Measurements from ENCODE around the gene INO80D.
"Not testable (repeated sequence)": the region's sequence is repeated elsewhere in the genome, so short reads cannot be mapped to it uniquely, and the experiment has no call there.

The INO80D gene, protein sequence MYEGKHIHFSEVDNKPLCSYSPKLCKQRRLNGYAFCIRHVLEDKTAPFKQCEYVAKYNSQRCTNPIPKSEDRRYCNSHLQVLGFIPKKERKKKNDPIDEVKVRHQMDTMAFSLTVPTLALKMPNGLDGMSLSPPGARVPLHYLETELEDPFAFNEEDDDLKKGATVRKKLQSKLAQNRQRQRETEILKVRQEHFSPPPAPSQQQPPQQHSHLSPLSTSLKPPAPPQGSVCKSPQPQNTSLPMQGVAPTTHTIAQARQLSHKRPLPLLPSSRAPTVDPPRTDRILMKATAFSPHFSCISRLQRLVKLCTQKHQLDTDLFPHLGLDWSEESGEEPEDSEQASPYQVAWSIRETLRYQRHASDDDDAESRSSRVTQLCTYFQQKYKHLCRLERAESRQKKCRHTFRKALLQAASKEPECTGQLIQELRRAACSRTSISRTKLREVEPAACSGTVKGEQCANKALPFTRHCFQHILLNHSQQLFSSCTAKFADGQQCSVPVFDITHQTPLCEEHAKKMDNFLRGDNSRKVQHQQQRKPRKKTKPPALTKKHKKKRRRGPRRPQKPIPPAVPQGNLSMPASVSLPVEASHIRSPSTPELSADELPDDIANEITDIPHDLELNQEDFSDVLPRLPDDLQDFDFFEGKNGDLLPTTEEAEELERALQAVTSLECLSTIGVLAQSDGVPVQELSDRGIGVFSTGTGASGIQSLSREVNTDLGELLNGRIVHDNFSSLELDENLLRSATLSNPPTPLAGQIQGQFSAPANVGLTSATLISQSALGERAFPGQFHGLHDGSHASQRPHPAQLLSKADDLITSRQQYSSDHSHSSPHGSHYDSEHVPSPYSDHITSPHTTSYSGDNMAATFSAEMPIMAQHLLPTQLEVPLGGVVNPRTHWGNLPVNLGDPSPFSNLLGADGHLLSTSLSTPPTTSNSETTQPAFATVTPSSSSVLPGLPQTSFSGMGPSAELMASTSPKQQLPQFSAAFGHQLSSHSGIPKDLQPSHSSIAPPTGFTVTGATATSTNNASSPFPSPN

DNA sequence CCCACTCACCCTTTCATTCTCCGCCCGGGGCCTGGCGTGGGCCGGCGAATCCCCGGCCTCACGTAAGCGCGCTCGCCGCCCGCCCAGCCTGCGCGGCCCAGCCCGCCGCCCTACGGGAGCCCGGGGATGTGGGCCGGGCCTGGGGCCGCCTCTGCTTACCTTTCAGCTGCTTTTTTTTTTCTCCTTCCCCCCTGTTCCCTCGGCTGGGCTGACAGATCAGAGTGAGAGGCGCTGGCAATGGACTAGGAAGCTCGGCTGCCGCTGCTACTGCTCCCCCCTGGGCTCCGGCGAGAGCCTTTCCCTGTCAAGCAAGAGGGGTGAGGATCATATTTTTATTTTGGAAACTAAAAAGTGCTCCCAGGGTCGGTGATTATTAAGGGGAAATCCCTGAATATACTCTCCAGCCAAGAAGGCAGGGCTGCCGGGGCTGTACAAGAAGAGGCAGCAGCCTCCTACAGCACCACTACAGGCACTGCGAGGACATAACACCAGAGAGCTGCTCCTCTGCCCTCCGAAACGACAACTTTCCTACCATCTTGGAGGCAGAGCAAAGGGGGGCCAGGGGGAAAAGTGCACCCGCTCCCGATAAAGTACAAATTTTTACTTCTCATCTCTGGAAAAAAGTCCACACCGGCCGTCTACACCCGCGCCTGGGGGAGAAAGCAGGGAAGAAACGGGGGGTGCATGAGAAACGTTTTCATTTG is at the start of gene INO80D:
TSS of gene INO80D (minus strand) at position 433 of the 704 bp plus-strand sequence. CDS start 23,158 bp downstream, outside the sequence.
- peak; percentile 94 for DNase-seq

DNA sequence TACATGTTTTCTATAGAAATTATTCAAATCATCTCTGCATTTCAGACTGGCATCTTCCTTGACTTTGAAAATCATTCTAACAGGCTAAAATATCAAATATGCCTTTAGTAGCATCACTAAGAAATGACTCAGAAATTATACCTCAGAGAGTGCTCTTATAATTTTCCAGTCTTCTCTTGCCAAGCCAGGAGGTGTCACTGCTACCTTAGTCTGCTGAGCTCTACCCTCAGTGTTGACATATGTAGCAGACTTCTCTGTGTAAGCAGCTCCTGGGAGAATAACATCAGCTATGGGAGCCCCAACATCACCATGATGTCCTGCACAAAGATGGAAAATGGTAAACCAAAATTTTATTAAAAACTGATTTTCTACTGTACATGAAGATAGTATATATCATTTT is 41.7 kb upstream of the INO80D start:
- no peak for DNase-seq

DNA sequence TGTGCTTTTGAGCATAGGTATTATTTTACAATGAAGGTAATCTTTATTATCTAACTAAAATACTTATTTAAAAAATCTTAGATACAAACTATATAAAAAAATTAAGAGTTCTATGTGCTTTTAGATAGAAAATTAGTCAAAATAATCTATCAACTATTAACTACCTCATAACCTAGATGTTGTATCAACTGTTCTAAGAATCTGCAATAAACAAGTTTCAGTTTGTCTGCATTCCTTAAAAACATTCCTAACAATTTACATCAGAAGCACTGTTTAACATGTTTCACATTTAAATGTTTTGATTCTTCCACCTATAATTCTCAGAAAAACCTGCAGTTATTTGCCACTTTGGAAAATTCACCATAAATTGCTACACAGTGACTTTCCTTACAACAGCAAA is 39.9 kb upstream of the INO80D start:
- no peak for DNase-seq

DNA sequence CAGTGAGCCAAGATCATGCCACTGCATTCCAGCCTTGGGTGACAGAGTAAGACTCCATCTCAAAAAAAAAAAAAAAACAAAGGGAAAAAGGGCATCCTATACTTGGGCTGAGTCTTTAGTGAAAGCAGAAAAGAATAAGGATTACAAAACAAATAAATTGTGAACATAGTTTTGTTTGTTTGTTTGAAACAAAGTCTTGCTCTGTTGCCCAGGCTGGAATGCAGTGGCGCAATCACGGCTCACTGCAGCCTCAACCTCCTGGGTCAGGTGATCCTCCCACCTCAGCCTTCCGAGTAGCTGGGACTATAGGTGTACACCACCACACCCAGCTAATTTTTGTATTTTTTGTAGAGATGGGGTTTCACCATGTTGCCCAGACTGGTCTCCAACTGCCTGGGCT is 36.6 kb upstream of the INO80D start:
- DNase-seq = not testable (repeated sequence)

DNA sequence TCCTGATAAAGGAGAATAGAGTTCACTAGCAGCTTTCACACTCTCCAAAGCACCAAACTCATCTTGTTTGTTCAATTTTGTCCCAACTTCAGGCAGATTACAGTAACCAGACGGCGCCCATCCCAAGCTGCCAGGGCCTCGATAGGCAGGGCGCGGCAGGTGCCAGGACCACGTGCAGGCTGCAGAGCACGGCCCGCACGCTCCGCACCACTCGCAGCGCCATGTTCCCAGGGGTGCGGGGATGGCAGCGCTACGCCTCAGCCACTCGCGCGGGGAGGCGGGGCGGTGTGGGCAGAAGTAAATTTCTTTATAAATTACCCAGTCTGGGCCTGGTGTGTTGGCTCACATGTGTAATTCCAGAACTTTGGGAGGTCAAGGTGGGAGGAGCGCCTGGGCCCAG is 30.3 kb upstream of the INO80D start:
- DNase-seq = no peak

DNA sequence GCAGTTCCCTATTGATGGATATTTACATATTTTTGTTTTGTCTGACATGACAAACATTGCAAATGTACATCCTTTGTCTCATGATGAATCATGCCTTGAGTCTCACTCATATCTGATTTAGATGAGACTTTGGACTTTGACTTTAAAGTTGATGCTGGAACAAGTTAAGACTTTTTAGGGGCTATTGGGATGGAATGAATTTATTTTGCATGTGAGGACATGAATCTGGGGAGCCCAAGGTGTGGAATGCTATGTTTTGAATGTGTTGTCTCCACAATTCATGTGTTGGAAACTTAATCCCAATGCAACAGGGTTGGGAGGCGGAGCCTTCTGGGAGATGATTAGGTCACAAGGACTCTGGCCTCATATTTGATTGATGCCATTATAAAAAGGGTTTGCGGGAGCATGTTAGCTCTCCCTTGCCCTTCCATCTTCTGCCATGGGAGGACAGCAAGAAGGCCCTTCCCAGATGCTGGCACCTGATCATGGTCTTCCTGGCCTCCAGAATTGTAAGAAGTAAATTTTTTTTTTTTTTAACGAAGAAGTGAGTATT is 29.1 kb upstream of the INO80D start:
- no peak for DNase-seq

DNA sequence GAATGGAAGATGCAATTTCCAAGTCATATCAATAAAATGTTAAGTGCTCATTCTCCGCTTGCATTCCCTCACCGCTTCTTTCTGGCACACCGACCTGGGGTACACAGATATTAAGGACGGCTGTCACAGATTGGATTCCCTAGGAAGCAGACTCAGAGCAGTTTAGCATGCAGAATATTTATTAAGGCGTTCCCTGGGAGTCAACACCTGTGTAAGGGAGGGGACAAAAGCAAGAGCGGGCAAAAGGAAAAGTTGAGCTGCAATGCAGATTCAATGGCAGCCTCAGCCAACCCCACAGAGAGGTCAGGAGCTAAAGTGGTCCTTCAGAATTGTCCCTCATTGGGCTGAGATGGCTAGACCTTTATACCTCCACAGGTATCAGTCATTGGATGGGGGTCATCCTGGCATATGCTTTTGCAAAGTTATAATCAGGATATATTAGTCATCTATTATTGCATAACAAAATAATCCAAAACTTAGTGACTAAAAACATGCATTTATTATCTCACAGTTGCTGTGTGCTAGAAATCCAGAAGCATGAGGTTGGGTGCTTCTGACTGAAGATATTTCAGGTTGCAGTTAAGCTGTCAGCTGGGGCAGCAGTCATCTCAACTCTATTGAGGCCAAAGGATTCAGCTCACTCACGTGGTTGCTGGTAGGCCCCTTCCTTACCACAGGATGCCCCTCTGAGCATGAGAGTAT is 27.0 kb upstream of the INO80D start:
- no peak for DNase-seq

DNA sequence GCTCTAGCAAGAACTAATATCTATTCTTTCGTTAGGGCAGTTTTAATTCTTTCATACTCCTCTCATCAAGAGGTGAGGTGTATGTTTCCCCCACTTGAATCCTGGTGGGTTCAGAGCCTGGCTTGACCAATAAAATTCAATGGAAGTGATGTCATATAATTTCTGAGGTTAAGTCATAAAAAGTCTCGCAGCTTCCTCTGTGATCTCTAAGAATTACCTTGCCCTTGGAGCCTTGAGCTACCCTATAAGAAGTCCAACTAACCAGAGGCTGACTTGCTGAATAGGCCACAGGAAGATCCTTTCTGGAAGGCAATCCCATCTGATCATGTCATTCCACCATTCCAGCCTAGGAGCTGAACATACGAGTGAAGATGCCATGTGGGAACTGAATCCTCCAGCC is 26.1 kb upstream of the INO80D start:
- no peak for DNase-seq

DNA sequence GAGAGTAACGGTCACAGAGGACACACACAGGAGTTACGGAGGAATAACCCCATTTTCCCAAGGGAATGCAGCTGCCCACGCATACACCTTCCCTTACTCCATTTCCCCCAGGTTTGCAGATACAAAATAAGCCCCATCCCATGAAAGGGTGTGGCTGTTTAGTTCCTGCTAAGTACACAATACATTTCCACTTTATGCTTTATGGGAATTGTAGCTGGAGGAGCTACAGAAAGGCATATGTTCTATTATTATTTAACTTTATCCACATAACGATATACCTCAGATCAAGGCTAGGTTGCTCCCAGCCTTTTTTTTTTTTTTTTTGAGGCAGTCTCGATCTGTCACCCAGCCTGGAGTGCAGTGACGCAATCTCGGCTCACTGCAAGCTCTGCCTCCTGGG is 22.7 kb upstream of the INO80D start:
- DNase-seq = no peak

DNA sequence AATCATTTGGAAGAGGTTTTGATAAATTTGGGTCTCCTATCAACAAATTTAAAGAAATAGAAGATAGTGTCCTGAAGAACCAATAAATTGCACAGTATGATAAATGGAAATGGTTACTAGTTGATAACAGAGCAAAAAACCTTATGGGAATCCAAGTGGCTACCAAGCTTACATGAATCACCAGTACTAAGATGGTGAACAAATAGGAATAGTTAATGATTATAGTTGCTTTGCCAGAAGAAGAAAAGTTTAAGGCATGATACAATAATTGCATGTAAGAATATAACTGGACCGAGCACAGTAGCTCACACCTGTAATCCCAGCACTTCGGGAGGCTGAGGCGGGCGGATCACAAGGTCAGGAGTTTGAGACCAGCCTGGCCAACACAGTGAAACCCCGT is 19.6 kb upstream of the INO80D start:
- DNase-seq = no peak

DNA sequence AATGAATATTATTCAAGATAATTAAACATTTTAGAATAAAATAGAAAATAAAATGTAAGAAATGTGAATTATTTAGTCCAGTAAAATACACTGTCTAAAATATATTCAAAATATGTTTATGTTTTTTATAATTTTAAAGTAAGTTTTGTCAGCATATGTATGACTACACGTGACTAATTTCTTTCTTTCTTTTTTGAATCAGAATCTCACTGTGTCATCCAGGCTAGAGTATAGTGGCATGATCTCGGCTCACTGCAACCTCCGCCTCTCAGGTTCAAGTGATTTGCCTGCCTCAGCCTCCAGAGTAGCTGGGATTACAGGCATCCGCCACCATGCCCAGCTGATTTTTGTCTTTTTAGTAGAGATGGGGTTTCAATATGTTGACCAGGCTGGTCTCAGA is 19.1 kb upstream of the INO80D start:
- no peak for DNase-seq

DNA sequence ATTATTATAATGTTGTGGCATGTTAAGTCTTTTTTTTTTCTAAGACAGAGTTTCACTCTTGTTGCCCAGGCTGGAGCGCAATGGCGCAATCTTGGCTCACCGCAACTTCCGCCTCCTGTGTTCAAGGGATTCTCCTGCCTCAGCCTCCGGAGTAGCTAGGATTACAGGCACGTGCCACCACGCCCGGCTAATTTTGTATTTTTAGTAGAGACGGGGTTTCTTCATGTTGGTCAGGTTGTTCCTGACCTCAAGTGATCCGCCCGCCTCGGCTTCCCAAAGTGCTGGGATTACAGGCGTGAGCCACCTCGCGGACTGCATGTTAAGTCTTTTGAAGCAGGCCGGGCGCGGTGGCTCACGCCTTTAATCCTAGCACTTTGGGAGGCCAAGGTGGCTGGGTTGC is 12.9 kb upstream of the INO80D start:
- not testable (repeated sequence) for DNase-seq

DNA sequence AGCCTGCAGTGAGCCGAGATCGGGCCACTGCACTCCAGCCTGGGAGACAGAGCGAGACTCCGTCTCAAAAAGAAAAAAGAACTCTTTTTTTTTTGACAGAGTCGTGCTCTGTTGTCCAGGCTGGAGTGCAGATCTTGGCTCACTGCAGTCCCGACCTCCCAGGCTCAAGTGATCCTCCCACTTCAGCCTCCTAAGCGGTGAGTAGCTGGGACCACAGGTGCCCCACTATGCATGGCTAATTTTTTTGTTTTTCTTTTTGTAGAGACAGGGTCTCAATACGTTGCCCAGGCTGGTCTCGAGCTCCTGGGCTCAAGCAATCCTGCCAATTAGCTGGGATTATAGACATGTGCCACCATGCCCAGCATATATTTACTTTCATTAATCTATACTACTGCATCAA is 12.5 kb upstream of the INO80D start:
- DNase-seq = no peak

DNA sequence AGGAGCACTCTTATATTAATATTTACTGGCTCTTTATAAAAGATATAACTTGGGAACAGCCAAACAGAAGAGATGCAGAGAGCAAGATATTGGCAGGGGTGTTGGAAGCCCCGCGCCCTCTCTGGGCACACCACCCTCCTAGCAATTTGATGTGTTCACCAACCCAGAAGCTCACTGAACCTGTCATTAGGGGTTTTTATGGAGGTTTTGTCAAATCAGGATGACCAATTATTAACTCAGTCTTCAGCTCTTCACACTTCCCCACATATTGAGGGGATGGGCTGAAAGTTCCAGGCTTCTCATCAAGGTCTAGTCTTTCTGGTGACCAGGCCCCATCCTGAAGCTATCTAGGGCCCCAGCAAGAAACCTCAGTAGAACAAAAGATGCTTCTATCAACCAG is 10.9 kb upstream of the INO80D start:
- no peak for DNase-seq

DNA sequence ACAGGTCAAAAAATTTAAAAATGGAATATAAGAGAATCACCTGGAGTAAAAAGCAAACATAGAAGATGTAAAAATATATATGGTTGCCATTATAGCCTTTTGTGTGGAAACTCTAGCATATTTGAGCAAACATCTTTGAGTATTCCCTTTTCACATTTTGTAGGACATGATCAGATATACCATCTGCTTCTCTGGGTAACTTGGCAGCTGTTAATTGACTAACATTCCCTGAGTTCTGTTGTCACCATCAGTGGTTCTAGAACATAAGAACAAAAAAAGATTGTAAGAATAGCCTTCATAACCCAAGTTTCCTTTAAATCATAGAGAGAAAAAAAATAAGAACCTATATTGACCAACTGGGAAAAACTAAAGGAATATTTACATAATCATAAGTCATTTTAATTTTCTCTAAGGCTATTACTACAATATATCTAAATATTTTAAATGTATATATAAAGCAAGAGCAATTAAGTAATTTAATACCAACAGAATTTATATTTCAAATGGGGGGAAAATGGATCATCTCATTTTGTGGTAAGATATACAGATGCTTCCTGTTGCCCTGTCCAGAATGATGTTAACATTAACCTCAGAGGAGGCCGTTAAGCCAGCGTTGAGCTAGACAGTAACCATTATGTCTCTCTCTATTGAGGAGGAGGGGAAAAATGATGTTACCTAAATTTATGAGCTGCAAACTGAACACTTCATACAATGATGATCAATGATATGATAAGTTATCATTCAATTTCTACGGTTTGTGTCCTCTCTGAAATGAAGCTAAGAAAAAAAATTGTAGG is 9.8 kb upstream of the INO80D start:
- no peak for DNase-seq

DNA sequence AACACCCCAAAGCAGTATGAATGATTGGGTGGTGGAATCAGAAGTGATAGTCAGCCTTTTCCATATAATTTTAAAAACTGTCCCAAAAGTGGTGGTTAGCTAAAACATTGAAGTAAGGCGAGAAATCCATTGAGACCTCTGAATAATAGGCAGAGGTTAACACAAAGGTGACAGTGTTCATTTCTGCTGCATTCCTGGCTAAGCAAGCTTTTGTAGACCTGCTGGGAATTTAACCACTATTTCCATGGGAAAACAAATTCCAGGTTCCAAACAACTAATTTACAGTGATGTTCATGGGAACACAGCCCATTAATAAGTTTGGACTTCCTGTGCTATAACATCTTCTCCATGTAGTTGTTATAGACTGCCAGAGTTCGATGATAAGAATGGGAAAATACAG is 6.3 kb upstream of the INO80D start:
- no peak for DNase-seq

DNA sequence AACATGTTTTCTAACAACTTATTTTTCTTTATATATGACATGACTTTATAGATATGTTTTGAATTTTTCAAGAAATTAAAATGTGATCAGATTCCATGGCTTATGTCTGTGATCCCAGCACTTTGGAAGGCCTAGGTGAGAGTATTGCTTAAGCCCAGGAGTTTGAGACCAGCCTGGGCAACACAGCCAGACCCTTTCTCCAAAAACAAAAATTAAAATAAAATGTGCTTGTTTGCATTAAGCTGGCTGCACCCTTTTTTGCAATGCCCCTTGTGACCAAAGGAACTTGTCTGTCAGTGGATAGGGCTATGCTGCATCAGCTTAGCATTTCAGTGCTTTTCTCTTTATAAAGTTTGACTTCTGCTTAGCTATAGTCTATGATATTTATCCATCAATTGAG is 2.3 kb upstream of the INO80D start:
- no peak for DNase-seq

DNA sequence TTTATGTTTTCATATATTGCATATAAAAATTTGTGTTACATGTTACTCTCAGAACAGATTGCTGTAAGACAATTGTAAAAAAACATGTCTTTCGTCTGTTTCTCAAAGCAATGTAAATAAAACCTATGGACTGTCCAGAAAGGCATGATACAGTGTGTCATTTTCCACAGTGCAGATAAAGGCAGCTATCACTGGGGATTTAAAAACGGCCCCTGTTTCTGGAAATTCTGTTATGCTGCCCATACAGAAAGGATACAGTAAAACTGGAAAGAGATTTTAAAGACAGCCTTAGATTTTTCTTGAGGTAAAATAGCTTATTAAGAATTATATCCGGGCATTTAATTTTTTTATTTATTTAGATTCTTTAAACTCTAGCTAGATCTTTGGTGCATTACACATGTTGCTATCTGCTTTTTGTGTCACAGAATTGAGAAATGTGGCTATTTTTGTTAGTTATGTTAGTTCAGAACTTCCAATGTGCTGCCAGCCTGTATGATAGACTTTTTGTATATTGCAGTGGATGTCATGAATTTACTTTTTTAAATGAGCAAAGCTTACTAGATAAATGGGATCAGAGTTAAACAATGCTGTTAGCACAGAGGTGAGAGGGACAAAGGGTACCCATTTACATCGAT is 859 bp upstream of the INO80D start:
- peak; percentile 63 for DNase-seq

DNA sequence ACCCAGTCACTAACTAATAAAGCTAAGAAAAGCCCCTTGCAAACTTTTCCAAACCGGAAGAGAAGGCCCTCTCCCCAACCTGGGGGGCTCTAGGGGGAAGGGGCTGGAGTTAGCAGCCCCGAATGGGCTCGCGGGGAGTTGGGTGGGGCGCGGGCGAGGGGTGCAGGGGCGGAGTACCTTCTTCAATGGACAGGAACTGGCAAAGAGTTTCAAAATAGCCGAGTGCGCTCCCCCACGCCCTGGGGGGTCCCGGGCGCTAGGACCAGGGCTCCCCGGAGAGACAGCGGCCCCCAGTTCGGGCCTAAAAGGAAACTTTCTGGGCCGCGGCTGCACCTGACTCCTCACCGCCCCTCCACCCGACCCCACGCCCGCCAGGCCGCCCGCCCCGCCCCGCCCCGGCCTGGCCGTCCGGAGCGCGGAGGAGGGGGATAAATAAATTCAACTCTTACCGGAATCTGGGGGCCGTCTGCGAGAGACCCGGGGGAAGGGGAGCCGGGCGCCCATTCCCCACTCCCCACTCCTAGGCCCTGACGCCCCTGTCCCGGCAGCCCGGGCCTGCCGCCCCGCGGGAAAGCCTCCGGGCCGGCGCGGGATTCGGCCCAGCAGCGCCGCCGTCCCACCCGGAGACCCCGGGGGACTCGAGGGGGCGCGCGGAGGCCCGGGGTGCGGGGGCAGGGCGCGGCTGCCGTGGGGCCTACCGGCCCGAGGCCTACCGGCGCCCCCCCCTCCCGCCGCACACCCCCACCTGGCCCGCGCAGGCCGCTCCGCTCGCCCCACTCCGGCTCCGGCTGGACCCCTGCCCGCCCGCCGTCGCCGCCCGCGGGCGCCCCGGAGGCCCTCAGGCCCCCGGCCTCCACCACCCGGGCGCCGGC is 868 bp downstream of the INO80D start:
- DNase-seq = peak; percentile 74

DNA sequence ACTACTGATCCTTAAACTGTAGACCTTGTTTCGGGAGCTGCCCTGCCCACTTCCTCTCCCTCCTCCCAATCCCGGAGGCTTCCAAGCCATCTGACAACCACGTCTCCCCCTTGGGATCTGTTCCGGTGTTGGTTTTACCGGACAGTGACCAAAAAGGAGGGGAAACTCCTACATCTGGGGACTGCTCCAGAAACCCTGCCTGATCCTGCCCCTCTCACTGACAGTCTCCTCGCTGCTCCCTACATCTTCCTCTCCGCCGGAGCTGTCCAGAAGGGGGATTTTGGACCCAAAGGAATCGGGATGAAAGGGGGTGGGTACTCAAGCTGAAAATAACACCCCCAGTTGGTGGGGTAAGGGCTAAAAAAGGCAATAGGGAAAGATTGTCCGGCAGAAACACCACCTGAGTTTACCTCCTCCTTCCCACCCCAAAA is 1.5 kb downstream of the INO80D start:
- DNase-seq = peak; percentile 79
